Kidney (tissue), 14 donors: ENCODE results near the gene KIF2C. TPM values are rescaled to one million over a fixed set of nuclear protein-coding genes. Genes with fewer than 3 reads are reported as not detected.

Experiments
- DNase-seq, 5 donors: peaks; one replicate each; pipeline ENCODE4 v3.0.0-alpha.2; 2013 to 2020
- FAIRE-seq: peaks from 2 replicates; lab custom pipeline; 2012; peaks lifted over from hg19 to GRCh38; lab: Jason Lieb, UNC
- H3K27ac ChIP-seq, 2 donors: one replicate each; pipeline ENCODE4 v1.7.0; 2013; ENCODE audit warnings: low read depth in 2 of 2, low read length in 2 of 2, inconsistent platforms in 1 of 2
- H3K27me3 ChIP-seq: one replicate; pipeline ENCODE4 v1.7.1; 2013; ENCODE audit warnings: low read length, inconsistent platforms; ENCODE audit not compliant: control insufficient read depth, insufficient read depth
- H3K36me3 ChIP-seq, 3 donors: one replicate each; pipeline versions ENCODE4 v1.7.0 to v1.7.1; 2013; ENCODE audit warnings: low read length in 3 of 3, control low read depth in 1 of 3, inconsistent platforms in 1 of 3; ENCODE audit not compliant: insufficient read depth in 3 of 3, control insufficient read depth in 2 of 3
- H3K4me1 ChIP-seq, 3 donors: one replicate each; pipeline versions ENCODE4 v1.7.0 to v1.7.1; 2013; ENCODE audit warnings: low read length in 3 of 3, inconsistent platforms in 1 of 3, low read depth in 1 of 3; ENCODE audit not compliant: control insufficient read depth in 2 of 3, insufficient read depth in 2 of 3
- H3K4me3 ChIP-seq, 3 donors: one replicate each; pipeline versions ENCODE4 v1.7.0 to v1.8.1; 2013; ENCODE audit warnings: low read length in 3 of 3, control low read depth in 1 of 3, inconsistent platforms in 1 of 3
- H3K9ac ChIP-seq, 3 donors: one replicate each; pipeline versions ENCODE4 v1.7.0 to v1.7.1; 2013; ENCODE audit warnings: low read length in 3 of 3, control low read depth in 1 of 3, inconsistent platforms in 1 of 3
- H3K9me3 ChIP-seq, 3 donors: one replicate each; pipeline versions ENCODE4 v1.7.0 to v1.7.1; 2013; ENCODE audit warnings: low read length in 3 of 3, control low read depth in 1 of 3, inconsistent platforms in 1 of 3; ENCODE audit not compliant: control insufficient read depth in 2 of 3, insufficient read depth in 1 of 3
- CTCF ChIP-seq: IDR thresholded peaks from 3 replicates; pipeline ENCODE4 v1.5.1; 2012; ENCODE audit warnings: mild to moderate bottlenecking, moderate library complexity, borderline replicate concordance; ENCODE audit not compliant: insufficient read depth; ENCODE audit errors: extremely low read depth
- intact Hi-C: fragments of 100-400 bp; cut with DNase I; formaldehyde crosslinking; loops from one replicate; pipeline ENCODE4 v1.11.1; 2022
- polyA plus RNA-seq: library from polyadenylated mRNA; stranded (reverse); fragments of 350-450 nt; fragmentation: Illumina TruSeq; extraction: RNeasy Lipid Tissue Mini Kit (QIAGEN cat#74804); gene quantifications from one replicate; pipeline ENCODE4 v1.2.3, GENCODE V29; 2014; ENCODE audit warnings: low read depth, low replicate concordance; ENCODE audit not compliant: insufficient read depth
- total RNA-seq: library from RNA; stranded (reverse); fragmentation: NEBNext Ultra II Directional; extraction: Animal tissue kit (Norgen Biotek cat#: 25700); gene quantifications from one replicate; pipeline ENCODE4 v1.2.1, GENCODE V29; 2021
- donor health status: control.
- donor health status: control.
- donor health status: control.
- donor health status: control.
- donor health status: control.
- donor health status: DM: yes; HTN: yes; CAD: no.
- donor health status: Normal renal cell carcinoma (clear cell type).

KIF2C gene
- total and polyA plus RNA-seq, 2 donors from 2014 or later: 0.47 to 1.4 TPM

GRCh38 chr1:44785029-44785380 lies 45.4 kb downstream of the KIF2C start:
- peak in 2 of 5 donors; percentile 61 to 76 for DNase-seq
- TF ChIP-seq CTCF: no peak
- H3K4me3 ChIP-seq: no peak overlapping the region
- no peak for FAIRE-seq
- H3K9ac ChIP-seq: no peak overlapping the region
- no peak overlapping the region for H3K27ac ChIP-seq
- H3K36me3 ChIP-seq: peaks cover 0 to 4% (median 2%) of the 10 kb centered on the region in 3 donors
- H3K9me3 ChIP-seq: no peaks in the 10 kb centered on the region
- no peaks in the 10 kb centered on the region for H3K27me3 ChIP-seq
- intact Hi-C loops: loop anchor here (10.0 kb wide), 1 partner anchor 50 kb away; no protein-coding TSS in a partner anchor
- H3K4me1 ChIP-seq: peaks cover 0 to 23% (median 8%) of the 10 kb centered on the region in 3 donors

DNA sequence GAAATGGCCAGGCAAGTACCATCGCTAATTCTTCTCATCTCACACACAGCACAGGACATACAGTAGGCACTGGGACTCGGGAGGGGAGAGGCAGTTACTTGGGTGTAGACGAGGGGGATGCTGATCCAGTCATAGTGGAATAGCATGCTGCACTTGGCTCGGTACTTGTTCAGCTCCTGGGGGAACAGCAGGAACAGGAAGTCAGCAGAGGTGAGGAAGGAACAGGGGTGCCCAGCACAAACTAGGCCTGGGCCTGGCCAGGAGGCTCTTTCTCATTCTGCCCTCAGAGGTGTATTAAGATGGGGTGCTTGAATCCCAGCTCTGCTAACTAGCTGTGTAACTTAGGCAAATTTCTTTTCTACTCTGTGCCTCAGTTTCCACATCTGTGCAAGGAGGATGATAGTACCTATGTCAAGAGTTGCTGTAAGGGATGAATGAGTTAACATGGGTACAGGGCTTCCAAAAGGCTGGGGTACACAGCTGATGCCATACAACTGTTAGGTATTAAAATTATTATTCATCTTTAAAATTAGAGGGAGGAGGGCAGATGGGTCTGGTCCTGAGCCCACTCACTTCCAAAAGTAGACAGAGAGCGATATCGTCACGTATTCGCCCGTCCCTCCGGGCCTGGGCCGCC lies 46.0 kb downstream of the KIF2C start:
- TF ChIP-seq CTCF: no peak
- peaks cover 0 to 4% (median 2%) of the 10 kb centered on the region in 3 donors for H3K36me3 ChIP-seq
- DNase-seq (peak in 1 of 5 donors; percentile 58), FAIRE-seq (no peak)
- H3K9ac ChIP-seq: peak overlapping the region in 2 of 3 donors; percentile 50 to 73
- peaks cover 0 to 23% (median 8%) of the 10 kb centered on the region in 3 donors for H3K4me1 ChIP-seq
- H3K27ac ChIP-seq: no peak overlapping the region
- H3K4me3 ChIP-seq: peak overlapping the region in 2 of 3 donors; percentile 13 to 54
- intact Hi-C loops: loop anchor here (10.0 kb wide), 1 partner anchor 49 kb away; no protein-coding TSS in a partner anchor
- no peaks in the 10 kb centered on the region for H3K9me3 ChIP-seq
- no peaks in the 10 kb centered on the region for H3K27me3 ChIP-seq

DNA sequence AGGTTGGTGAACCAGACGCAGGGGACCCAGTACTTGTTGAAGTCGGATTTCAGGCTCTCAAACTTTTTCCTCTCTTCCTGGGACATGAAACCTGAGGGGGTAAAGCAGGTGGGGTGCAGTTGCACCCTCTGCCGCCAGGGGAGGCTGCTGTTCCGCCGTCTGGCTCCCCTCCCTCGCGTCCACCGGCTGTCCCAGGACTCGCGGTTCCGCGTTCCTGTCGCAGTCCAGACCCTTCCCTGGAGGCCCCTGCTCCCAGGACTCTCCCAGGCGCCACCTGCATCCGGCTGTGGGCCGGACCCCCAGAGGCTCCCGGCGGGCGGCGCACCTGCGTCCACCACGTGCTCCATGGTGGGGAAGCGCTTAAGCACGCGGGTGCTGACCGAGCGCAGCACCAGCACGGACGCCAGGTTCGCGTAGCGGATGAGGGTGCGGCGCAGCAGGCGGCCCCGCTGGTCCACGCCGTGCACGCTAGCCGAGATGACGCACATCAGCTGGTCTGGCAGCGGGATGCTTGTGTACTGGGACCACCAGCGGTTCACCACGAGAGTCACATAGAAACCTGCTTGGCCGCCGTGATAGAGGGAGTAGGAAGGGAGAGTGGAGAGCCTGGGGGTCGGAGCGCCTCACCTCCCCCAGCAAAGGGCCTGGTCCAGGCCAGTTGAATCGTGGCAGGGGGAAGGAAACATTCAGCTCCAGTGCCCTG lies 46.7 kb downstream of the KIF2C start:
- H3K9me3 ChIP-seq: no peaks in the 10 kb centered on the region
- peak overlapping the region; percentile 1 to 60 for H3K27ac ChIP-seq
- peaks cover 0 to under 1% (median 0%) of the 10 kb centered on the region in 3 donors for H3K36me3 ChIP-seq
- intact Hi-C loops: loop anchor here (10.0 kb wide), 1 partner anchor 49 kb away; no protein-coding TSS in a partner anchor
- no peaks in the 10 kb centered on the region for H3K27me3 ChIP-seq
- peak overlapping the region in 2 of 3 donors; percentile 60 to 73 for H3K9ac ChIP-seq
- no peak for FAIRE-seq
- H3K4me3 ChIP-seq: peak overlapping the region; percentile 19 to 54 (median 26)
- H3K4me1 ChIP-seq: peaks cover 0 to 23% (median 8%) of the 10 kb centered on the region in 3 donors
- peak; percentile 92 for TF ChIP-seq CTCF
- peak; percentile 89 to 94 (median 91) for DNase-seq
